ENCODE data around the gene DGKD. TPM values are rescaled to one million over a fixed set of nuclear protein-coding genes. Genes with fewer than 3 reads are reported as not detected.

DGKD gene
- total RNA-seq, 1 experiment from 2014 or later, result 41.4 TPM

DNA sequence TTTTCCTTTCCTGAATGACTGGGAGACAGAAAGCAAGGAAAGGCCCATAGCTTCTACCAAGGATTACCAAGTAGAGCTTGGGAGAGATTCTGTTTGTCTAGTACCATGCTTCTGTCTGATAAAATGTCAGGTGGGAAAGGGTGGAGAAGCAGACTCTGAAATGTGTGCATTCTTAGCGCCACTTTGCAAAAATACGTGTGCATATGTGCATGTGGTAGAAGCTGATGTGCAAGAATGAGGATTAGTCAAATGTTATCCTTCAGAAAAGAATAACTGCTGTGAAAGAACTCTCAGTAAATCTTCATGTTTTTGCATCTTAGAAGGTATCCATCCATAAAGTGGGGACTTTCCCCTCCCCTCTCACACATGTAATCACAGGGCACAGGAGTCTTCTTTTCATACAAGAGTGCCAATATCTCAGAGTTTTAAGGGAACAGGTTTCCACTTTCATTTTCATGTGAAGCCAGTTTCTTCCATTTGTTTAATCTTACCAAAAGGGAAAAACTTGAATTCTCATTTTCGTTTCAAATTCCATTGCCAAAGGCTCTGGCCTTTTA is 15.4 kb upstream of the DGKD start (continued):
- TF ChIP-seq MLX (CRISPR knock-in tag; IDR thresholded peaks at IDR 0.05), result no peak

GRCh38 chr2:233339427-233339826 is 14.9 kb upstream of the DGKD start:
- DNase-seq (ENCODE audit: low spot score) (no peak), ATAC-seq (no peak)
- no peak for TF ChIP-seq AR (CRISPR knock-in tag; IDR thresholded peaks at IDR 0.05)
- no peak for TF ChIP-seq ESRRA (CRISPR knock-in tag; IDR thresholded peaks at IDR 0.05; ENCODE audit: borderline replicate concordance)
- no peak for TF ChIP-seq GABPB1 (CRISPR knock-in tag; IDR thresholded peaks at IDR 0.05)
- TF ChIP-seq SMAD3 (CRISPR knock-in tag; IDR thresholded peaks at IDR 0.05; ENCODE audit: borderline replicate concordance), result no peak
- no peak for TF ChIP-seq PRRX2 (CRISPR knock-in tag; IDR thresholded peaks at IDR 0.05)
- TF ChIP-seq NR1H2 (CRISPR knock-in tag; IDR thresholded peaks at IDR 0.05), result no peak
- TF ChIP-seq ERG (CRISPR knock-in tag; IDR thresholded peaks at IDR 0.05), result no peak
- ChIA-PET CTCF (interaction anchor here (1.5 kb wide), 1 partner anchor 14 kb away, joined by 9 read pairs; the partner anchor contains the start of gene DGKD), POLR2A (no interaction called here)
- no peaks in the 10 kb centered on the region for H3K36me3 Mint-ChIP-seq
- peaks cover 6% of the 10 kb centered on the region for H3K9me3 Mint-ChIP-seq
- H3K4me1 Mint-ChIP-seq, result no peaks in the 10 kb centered on the region
- H3K27me3 Mint-ChIP-seq (ENCODE audit: low read depth), result peaks cover 7% of the 10 kb centered on the region; the same call in 1 of the 2 replicates
- no peak overlapping the region for H3K27ac Mint-ChIP-seq
- no peak overlapping the region for H3K4me3 Mint-ChIP-seq

GRCh38 chr2:233341296-233341695 is 13.0 kb upstream of the DGKD start:
- Mint-ChIP-seq H3K4me1 (no peaks in the 10 kb centered on the region), H3K36me3 (no peaks in the 10 kb centered on the region), H3K9me3 (peaks cover 6% of the 10 kb centered on the region), H3K27ac (no peak overlapping the region), H3K27me3 (ENCODE audit: low read depth) (no peaks in the 10 kb centered on the region), H3K4me3 (no peak overlapping the region)
- POLR2A ChIA-PET, result no interaction called here
- CTCF ChIA-PET, result interaction anchor here (4.2 kb wide), 1 partner anchor 13 kb away, joined by 34 read pairs; the partner anchor contains the start of gene DGKD
- no peak for ATAC-seq
- no peak for TF ChIP-seq FOXP1 (CRISPR knock-in tag; IDR thresholded peaks at IDR 0.05; ENCODE audit: borderline replicate concordance)
- 0 out of 2 replicates have a peak, but pooled peaks have one; percentile 38 for TF ChIP-seq GTF2I (CRISPR knock-in tag; conservative IDR thresholded peaks at IDR 0.05)
- no peak for DNase-seq (ENCODE audit: low spot score)

DNA sequence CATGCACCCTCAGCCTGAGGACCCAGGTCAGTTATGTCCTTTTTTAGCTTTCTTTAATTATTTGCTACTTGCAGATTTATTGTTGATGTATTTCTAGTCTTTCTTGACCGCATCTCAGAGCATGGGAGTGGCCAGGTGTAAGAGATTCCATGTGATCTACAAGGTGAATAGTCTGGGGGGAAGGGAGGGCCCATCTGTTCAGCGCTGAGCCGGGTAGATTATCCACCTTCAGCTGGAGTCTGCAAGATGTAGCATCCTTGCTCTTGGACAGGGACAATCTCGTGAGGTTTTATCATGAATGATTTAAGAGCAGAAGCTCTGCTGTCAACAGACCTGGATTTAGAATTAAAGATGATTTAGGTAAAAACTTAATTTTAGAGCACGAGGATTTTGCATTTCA is 12.0 kb upstream of the DGKD start:
- H3K4me1 Mint-ChIP-seq, result no peaks in the 10 kb centered on the region
- DNase-seq (ENCODE audit: low spot score), result no peak
- CTCF ChIA-PET, result interaction anchor here (0.6 to 4.2 kb wide), 2 partner anchors 12 to 97 kb away, joined by 3 to 34 read pairs; partner anchors contain the start of gene DGKD
- H3K9me3 Mint-ChIP-seq, result peaks cover 6% of the 10 kb centered on the region
- H3K4me3 Mint-ChIP-seq, result no peak overlapping the region
- H3K27ac Mint-ChIP-seq, result no peak overlapping the region
- POLR2A ChIA-PET, result no interaction called here
- H3K36me3 Mint-ChIP-seq, result no peaks in the 10 kb centered on the region
- no peaks in the 10 kb centered on the region; the same call in 1 of the 2 replicates for H3K27me3 Mint-ChIP-seq (ENCODE audit: low read depth)
- no peak for ATAC-seq
- no peak for TF ChIP-seq ZNF512 (CRISPR knock-in tag; IDR thresholded peaks at IDR 0.05; ENCODE audit: borderline replicate concordance)
- TF ChIP-seq, protein P1, sequence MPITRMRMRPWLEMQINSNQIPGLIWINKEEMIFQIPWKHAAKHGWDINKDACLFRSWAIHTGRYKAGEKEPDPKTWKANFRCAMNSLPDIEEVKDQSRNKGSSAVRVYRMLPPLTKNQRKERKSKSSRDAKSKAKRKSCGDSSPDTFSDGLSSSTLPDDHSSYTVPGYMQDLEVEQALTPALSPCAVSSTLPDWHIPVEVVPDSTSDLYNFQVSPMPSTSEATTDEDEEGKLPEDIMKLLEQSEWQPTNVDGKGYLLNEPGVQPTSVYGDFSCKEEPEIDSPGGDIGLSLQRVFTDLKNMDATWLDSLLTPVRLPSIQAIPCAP (CRISPR knock-in tag; IDR thresholded peaks at IDR 0.05), result no peak
- TF ChIP-seq E2F1 (CRISPR knock-in tag; IDR thresholded peaks at IDR 0.05), result no peak
- TF ChIP-seq, protein P2, sequence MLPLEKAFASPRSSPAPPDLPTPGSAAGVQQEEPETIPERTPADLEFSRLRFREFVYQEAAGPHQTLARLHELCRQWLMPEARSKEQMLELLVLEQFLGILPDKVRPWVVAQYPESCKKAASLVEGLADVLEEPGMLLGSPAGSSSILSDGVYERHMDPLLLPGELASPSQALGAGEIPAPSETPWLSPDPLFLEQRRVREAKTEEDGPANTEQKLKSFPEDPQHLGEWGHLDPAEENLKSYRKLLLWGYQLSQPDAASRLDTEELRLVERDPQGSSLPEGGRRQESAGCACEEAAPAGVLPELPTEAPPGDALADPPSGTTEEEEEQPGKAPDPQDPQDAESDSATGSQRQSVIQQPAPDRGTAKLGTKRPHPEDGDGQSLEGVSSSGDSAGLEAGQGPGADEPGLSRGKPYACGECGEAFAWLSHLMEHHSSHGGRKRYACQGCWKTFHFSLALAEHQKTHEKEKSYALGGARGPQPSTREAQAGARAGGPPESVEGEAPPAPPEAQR (CRISPR knock-in tag; IDR thresholded peaks at IDR 0.05), result no peak
- no peak for TF ChIP-seq TCF7 (CRISPR knock-in tag; IDR thresholded peaks at IDR 0.05; ENCODE audit: low read depth)
